PC-9 (cell line): Measurements from ENCODE around the gene CD44. TPM values are rescaled to one million over a fixed set of nuclear protein-coding genes. Genes with fewer than 3 reads are reported as not detected.

Experiments
- BruUV-seq: library from RNA; stranded (reverse); fragments of 400-500 nt; replicated peaks from 2 replicates; lab custom pipeline; 2021; lab: Mats Ljungman, UMichigan
- CTCF ChIA-PET: fragments of 300-600 bp; sonication (Branson Sonifier 250); formaldehyde crosslinking; loops from one replicate; lab custom pipeline; 2022; ENCODE audit warnings: antibody characterized with exemption; lab: Charles Lee
- POLR2A ChIA-PET: fragments of 300-600 bp; sonication (Branson Sonifier 250); formaldehyde crosslinking; loops from one replicate; lab custom pipeline; 2022; ENCODE audit warnings: antibody characterized with exemption; ENCODE audit not compliant: unreplicated experiment; lab: Charles Lee
- DNase-seq, 2 experiments: peaks; one replicate each; pipeline versions ENCODE4 v3.0.0 to v3.0.0-alpha.2; 2015 to 2022; ENCODE audit warnings: mixed read lengths in 1 of 2
- H2AFZ ChIP-seq: fragments of 200-600 bp; sonication (generic); 2 replicates; pipeline ENCODE4 v1.8.1; 2017; ENCODE audit warnings: antibody characterized with exemption
- H3F3A ChIP-seq: fragments of 200-600 bp; sonication (generic); 2 replicates; pipeline ENCODE4 v1.8.1; 2017; ENCODE audit warnings: antibody characterized with exemption, mild to moderate bottlenecking, low read depth; ENCODE audit not compliant: insufficient read depth
- H3K27ac ChIP-seq: fragments of 200-600 bp; sonication (generic); 2 replicates; pipeline ENCODE4 v1.6.1; 2016; ENCODE audit warnings: mixed run types
- H3K27me3 ChIP-seq: fragments of 200-600 bp; sonication (generic); 2 replicates; pipeline ENCODE4 v1.6.1; 2016; ENCODE audit warnings: low read depth, mixed run types; ENCODE audit not compliant: insufficient read depth
- H3K36me3 ChIP-seq: fragments of 200-600 bp; sonication (generic); 2 replicates; pipeline ENCODE4 v1.6.1; 2016; ENCODE audit warnings: low read depth, mixed run types
- H3K4me1 ChIP-seq: fragments of 200-600 bp; sonication (generic); replicated peaks from 2 replicates; pipeline ENCODE4 v1.6.1; 2016; ENCODE audit warnings: mixed run types; ENCODE audit not compliant: insufficient read depth
- H3K4me2 ChIP-seq: fragments of 200-600 bp; sonication (generic); 2 replicates; pipeline ENCODE4 v1.6.1; 2017; ENCODE audit warnings: mixed run types
- H3K4me3 ChIP-seq: fragments of 200-600 bp; sonication (generic); 2 replicates; pipeline ENCODE4 v1.6.1; 2016; ENCODE audit warnings: mixed run types
- H3K79me2 ChIP-seq: fragments of 200-600 bp; sonication (generic); 2 replicates; pipeline ENCODE4 v1.6.1; 2017; ENCODE audit warnings: low read depth, mixed run types
- H3K9me2 ChIP-seq: fragments of 200-600 bp; sonication (generic); 2 replicates; pipeline ENCODE4 v1.8.1; 2017; ENCODE audit warnings: mild to moderate bottlenecking; ENCODE audit not compliant: insufficient read depth
- H3K9me3 ChIP-seq: fragments of 200-600 bp; sonication (generic); 2 replicates; pipeline ENCODE4 v1.8.1; 2016; ENCODE audit warnings: low read depth; ENCODE audit not compliant: insufficient read depth
- H4K20me1 ChIP-seq: fragments of 200-600 bp; sonication (generic); 2 replicates; pipeline ENCODE4 v1.8.1; 2017; ENCODE audit not compliant: insufficient read depth
- EZH2 ChIP-seq: fragments of 200-600 bp; sonication (generic); IDR thresholded peaks from 2 replicates; pipeline ENCODE4 v1.8.0; 2017; ENCODE audit warnings: antibody characterized with exemption, low read depth
- intact Hi-C: fragments of 100-400 bp; cut with micrococcal nuclease; formaldehyde crosslinking; loops from one replicate; pipeline ENCODE4 v1.10.0; 2022; ENCODE audit not compliant: unreplicated experiment
- total RNA-seq: library from RNA; stranded (reverse); gene quantifications from 2 replicates; pipeline ENCODE4 v1.2.3, GENCODE V29; 2021
- TF ChIP-seq, protein P1 (sequence below): fragments of 200-600 bp; sonication (generic); conservative IDR thresholded peaks from 2 replicates; pipeline ENCODE4 v1.6.1; 2017; ENCODE audit warnings: mixed run types, antibody characterized with exemption, mild to moderate bottlenecking, moderate library complexity

Gene CD44
- total RNA-seq, 1 experiment from 2014 or later, result 775 TPM

DNA sequence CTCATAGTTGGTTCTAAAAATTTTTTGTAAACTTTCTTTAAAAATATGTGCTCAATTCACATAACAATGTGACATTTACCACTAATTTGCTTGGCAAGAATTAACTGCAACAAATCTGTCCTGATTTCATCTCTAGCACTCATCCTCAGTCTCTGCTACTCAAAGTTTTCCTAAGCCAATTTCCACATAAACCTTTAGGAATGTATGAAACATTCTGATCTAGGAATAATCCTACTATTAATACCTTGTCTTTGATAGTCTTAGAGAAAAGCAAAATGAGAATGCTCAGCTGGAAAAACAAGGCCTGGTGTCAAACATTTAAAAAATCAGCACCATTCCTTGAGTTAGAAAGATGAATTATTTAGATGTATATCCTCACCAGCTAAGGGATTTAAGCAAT lies 114.3 kb downstream of the CD44 start:
- Histone ChIP-seq H3K36me3 (no peaks in the 10 kb centered on the region), H4K20me1 (no peaks in the 10 kb centered on the region), H3K4me1 (no peaks in the 10 kb centered on the region), H2AFZ (no peak overlapping the region), H3F3A (no peaks in the 10 kb centered on the region), H3K9me3 (no peaks in the 10 kb centered on the region), H3K27me3 (no peaks in the 10 kb centered on the region), H3K79me2 (no peaks in the 10 kb centered on the region), H3K4me2 (no peak overlapping the region), H3K9me2 (no peaks in the 10 kb centered on the region), H3K4me3 (no peak overlapping the region), H3K27ac (no peak overlapping the region)
- DNase-seq, result no peak
- TF ChIP-seq, protein P1, sequence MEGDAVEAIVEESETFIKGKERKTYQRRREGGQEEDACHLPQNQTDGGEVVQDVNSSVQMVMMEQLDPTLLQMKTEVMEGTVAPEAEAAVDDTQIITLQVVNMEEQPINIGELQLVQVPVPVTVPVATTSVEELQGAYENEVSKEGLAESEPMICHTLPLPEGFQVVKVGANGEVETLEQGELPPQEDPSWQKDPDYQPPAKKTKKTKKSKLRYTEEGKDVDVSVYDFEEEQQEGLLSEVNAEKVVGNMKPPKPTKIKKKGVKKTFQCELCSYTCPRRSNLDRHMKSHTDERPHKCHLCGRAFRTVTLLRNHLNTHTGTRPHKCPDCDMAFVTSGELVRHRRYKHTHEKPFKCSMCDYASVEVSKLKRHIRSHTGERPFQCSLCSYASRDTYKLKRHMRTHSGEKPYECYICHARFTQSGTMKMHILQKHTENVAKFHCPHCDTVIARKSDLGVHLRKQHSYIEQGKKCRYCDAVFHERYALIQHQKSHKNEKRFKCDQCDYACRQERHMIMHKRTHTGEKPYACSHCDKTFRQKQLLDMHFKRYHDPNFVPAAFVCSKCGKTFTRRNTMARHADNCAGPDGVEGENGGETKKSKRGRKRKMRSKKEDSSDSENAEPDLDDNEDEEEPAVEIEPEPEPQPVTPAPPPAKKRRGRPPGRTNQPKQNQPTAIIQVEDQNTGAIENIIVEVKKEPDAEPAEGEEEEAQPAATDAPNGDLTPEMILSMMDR, result no peak
- no peak for TF ChIP-seq EZH2
- ChIA-PET POLR2A (no interaction called here), CTCF (no interaction called here)
- intact Hi-C loops, result no loop called here
- no TSS peak for BruUV-seq

DNA sequence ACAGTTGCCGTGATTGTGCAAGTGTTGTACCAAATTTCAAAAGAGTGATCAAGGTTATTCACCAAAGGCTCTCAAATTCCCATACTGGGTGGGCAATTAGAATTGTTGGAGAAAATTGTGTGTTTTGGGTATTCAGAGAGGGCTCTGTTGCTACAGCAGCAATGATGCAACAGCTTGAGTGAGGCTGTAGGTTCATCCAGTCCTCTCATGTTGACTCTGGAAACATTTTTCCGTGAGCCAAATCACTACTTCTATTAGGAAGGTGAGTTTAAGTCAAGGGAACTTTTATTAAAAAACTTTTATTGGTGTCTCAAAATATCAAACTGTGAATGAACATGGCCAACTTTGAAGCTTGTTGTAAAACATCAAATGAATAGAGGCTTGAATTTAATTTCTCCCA lies 116.5 kb downstream of the CD44 start:
- Histone ChIP-seq H4K20me1 (no peaks in the 10 kb centered on the region), H3K4me2 (no peak overlapping the region), H3K4me1 (peaks cover 5% of the 10 kb centered on the region; the same call in 1 of the 2 replicates), H3K27ac (no peak overlapping the region), H3K9me3 (no peaks in the 10 kb centered on the region), H3F3A (no peaks in the 10 kb centered on the region), H3K36me3 (no peaks in the 10 kb centered on the region), H3K27me3 (no peaks in the 10 kb centered on the region), H3K79me2 (no peaks in the 10 kb centered on the region), H3K4me3 (no peak overlapping the region), H2AFZ (no peak overlapping the region), H3K9me2 (no peaks in the 10 kb centered on the region)
- TF ChIP-seq EZH2, result no peak
- TF ChIP-seq, protein P1, result no peak
- DNase-seq, result no peak
- ChIA-PET POLR2A (no interaction called here), CTCF (no interaction called here)
- intact Hi-C loops, result no loop called here
- BruUV-seq, result no TSS peak

DNA sequence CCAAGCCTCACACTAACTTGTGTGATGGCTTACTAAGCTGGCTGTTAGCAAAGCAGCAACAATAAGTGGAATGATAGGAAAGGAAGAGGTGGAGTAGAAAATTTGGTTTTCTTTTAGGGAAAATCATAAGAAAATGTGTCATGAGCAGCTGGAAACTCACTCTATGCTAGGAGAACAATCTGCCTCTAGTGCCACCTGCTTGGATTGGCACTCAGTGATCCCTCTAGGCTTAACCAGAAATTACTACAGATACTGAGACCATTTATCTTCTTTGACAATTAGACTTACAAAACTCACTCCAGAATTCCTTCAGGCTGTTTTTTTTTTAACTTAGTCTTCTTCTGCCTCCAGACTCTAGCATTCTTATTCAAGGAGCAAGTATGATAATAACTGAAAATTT lies 117.3 kb downstream of the CD44 start:
- Histone ChIP-seq H3K4me3 (no peak overlapping the region), H3K9me2 (no peaks in the 10 kb centered on the region), H3K4me1 (peaks cover 6% of the 10 kb centered on the region; the same call in 1 of the 2 replicates), H3K4me2 (no peak overlapping the region), H4K20me1 (no peaks in the 10 kb centered on the region), H3F3A (no peaks in the 10 kb centered on the region), H3K9me3 (no peaks in the 10 kb centered on the region), H2AFZ (no peak overlapping the region), H3K79me2 (no peaks in the 10 kb centered on the region), H3K27ac (no peak overlapping the region), H3K27me3 (no peaks in the 10 kb centered on the region), H3K36me3 (no peaks in the 10 kb centered on the region)
- ChIA-PET POLR2A (no interaction called here), CTCF (no interaction called here)
- TF ChIP-seq EZH2, result no peak
- TF ChIP-seq, protein P1, result no peak
- no peak for DNase-seq
- no TSS peak for BruUV-seq
- intact Hi-C loops, result no loop called here
